SU-DHL-6 (cell line): Measurements from ENCODE around the gene GLRA3.

Source experiments
- EZH2phosphoT487 ChIP-seq: fragments of 200-600 bp; sonication (generic), shearing (Covaris generic); conservative IDR thresholded peaks from 2 replicates; pipeline ENCODE4 v1.6.1; 2018; ENCODE audit warnings: mild to moderate bottlenecking, antibody characterized with exemption, low read length, moderate library complexity, mixed read lengths
- TF ChIP-seq, protein P1 (sequence below): fragments of 200-600 bp; sonication (generic); IDR thresholded peaks from one replicate; pipeline ENCODE4 v1.5.1; 2017; ENCODE audit warnings: antibody characterized with exemption, mild to moderate bottlenecking, low read length, moderate library complexity; ENCODE audit not compliant: insufficient read depth, poor library complexity, severe bottlenecking

- TF ChIP-seq, protein P1, sequence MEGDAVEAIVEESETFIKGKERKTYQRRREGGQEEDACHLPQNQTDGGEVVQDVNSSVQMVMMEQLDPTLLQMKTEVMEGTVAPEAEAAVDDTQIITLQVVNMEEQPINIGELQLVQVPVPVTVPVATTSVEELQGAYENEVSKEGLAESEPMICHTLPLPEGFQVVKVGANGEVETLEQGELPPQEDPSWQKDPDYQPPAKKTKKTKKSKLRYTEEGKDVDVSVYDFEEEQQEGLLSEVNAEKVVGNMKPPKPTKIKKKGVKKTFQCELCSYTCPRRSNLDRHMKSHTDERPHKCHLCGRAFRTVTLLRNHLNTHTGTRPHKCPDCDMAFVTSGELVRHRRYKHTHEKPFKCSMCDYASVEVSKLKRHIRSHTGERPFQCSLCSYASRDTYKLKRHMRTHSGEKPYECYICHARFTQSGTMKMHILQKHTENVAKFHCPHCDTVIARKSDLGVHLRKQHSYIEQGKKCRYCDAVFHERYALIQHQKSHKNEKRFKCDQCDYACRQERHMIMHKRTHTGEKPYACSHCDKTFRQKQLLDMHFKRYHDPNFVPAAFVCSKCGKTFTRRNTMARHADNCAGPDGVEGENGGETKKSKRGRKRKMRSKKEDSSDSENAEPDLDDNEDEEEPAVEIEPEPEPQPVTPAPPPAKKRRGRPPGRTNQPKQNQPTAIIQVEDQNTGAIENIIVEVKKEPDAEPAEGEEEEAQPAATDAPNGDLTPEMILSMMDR = no peak
- no peak for TF ChIP-seq EZH2phosphoT487
Measured at GRCh38 chr4:174592256-174592984, 236.6 kb downstream of the GLRA3 start.
